DMS153 (cell line): ENCODE results near the gene ZMIZ1.
"Not testable (repeated sequence)": the region's sequence is repeated elsewhere in the genome, so short reads cannot be mapped to it uniquely, and the experiment has no call there.

ENCODE experiments used
- DNase-seq: peaks from one replicate; lab custom pipeline; 2025; lab: John Stamatoyannopoulos, UW

The ZMIZ1 gene

DNA sequence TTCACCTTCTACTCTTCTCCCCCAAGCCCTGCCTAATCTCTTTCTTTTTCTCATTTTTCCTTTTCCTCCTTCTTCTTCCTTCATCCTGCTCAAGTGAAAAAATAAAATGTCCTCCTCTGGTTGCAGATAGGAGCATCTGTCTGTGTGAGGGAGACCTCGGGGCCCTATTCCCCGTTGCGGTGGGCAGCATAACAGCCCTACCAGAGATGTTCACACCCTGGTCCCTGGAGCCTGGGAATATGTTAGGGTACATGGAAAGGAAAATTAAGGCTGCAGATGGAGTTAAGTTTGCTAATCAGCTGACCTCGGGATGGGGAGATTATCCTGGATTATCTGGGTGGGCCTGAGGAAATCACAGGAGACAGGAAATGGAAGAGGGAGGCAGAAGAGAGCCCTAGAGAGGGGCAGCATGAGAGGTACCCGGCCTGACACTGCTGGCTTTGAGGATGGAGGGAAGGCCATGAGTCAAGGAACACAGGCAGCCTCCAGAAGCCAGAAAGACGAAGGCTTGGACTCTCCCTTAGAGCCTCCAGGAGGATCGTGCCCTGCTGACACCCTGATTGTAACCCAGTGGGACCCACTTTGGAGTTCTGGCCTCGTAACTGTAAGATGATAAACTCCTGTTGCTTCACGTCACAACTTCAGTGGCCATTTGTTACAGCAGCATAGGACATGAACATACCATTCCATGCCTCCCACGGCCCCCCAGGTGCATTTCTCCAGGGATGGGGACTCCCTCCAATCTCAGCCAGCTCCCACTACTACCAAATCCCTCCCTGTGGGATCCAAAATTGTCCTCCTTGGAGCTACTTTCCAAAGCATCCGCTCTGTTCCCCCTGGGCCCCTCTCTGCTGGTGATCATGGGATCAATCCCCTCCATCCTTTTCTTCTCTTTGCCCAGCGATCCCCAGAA, 39.0 kb upstream of the ZMIZ1 start:
- DNase-seq, result no peak

- DNase-seq, result no peak
Measured at GRCh38 chr10:79030705-79031104, 38.1 kb upstream of the ZMIZ1 start.

DNA sequence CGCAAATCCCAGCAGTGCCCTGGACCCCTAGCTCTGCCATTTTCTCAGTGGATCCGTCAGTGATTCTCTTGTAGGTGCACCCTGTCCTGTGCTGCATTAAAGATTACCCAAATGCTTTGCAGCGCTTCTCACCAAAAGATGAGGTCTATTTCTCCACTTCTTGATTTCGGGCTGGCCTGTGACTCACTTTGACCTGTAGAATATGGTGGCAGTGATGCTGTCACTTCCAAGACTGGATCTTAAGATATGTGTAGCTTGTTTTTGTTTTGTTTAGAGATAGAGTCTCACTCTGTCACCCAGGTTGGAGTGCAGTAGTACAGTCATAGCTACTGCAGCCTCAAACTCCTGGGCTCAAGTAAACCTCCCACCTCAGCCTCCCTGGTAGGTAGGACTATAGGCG, 37.0 kb upstream of the ZMIZ1 start:
- no peak for DNase-seq

DNA sequence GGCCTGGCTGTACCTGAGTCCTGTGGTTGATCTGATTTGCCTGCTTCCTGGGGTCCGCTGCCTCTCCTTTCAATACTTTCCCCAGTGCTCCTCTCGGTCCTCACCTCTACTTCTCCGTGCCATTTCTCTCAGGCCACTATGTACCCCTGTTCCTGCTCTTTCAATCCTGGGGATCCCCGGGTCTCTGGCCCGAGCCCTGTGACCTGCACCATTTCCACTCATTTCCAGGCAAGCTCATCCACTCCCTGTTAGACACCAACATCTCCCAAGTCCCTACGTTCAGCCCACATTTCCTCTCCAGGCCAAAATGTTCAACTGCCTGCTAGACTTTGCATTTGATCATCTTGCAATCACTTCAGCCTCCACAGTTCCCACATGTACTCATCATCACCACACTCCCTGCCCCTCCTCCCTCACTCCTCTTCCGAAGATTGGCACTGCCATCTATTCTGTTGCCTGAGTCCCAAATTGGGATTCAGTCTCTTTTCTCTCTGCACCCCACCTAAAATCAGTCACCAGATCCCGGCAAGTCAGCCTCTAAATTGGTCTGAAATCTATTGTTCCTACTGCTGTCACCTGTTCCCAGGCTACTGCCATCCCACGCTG, 34.4 kb upstream of the ZMIZ1 start:
- no peak for DNase-seq

GRCh38 chr10:79036416-79036815, 32.4 kb upstream of the ZMIZ1 start:
- not testable (repeated sequence) for DNase-seq

DNA sequence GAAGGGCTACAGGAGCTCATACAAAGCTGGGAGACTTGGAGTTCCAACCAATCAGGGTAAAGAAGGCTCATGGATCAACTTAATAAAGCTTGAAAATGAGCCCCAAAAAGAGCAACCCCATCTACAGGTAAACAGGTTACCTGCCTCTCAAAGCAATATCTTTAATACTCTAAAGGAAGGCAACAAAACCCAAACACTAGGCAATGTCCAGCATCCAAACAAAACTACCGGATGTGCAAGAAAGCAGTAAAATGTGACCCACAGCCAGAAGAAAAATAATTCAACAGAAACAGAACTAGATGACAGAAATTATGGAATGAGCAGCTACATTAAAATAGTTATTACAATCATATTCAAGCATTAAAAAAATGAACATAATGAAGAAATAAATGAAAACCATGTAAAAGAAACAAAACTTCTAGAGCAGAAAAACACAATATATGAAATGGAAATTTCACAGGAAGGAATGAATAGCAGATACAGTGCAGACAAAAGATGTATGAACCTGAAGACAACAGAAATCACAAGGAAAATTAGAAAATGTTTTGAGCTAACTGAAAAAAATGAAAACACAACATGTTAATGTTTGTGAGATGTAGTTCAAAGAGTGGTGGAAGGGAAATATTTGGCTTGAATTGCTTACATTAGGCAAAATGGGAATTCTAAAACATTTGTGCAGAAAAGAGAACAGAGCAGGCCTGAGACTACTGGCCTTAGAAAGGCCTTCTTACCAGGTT, 30.5 kb upstream of the ZMIZ1 start:
- no peak for DNase-seq

GRCh38 chr10:79038841-79039201, 29.9 kb upstream of the ZMIZ1 start:
- no peak for DNase-seq

- no peak for DNase-seq
Measured at GRCh38 chr10:79042639-79043411, 25.9 kb upstream of the ZMIZ1 start.

GRCh38 chr10:79044036-79044632, 24.6 kb upstream of the ZMIZ1 start:
- no peak for DNase-seq

DNA sequence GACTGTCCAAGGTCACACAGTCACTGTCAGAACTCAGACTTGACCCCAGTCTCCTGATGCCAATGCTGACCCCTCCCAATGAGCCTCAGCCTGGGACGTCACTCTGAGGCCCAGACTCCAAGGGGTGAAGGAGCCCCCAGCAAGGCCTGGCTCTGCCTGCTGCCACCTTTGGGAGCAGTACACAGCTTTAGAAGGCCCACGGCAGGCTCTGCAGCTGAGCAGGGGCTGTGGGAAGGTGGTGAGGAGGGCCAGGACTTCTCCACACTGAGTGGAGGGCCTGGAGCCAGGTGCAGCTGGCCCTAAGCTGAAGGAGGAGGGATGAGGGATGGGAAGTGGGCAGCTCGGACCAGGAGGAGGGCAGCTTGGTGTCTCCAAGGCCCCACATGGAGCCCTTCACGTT, 23.9 kb upstream of the ZMIZ1 start:
- DNase-seq, result no peak

DNA sequence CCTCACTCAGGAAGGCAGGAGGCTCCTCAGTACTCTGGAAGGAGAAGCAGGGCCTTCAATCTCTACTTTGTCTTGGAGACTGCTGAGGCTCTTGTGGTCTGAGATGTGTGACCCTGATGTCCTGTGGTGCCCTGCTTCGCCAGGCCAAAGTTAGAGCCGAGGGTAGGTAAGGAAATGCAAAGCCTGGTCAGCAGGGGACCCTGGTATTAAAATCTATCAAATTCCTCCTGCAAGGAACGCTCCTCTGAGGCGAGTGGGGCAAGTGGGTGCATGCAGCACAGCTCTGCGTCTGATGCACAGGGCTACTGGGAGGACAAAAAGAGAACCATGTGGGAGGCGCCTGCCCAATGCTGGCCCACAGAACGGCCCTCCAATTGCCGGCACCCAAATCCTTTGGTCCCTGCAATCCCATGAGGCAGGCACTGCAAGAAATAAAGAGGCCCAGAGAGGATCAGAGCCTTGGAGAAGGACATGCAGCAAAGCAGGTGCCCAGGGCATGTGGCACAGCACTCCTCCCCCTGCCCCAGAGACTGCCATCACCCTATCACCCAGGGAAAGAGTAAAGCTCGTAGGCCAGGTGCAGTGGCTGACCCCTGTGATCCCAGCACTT, 23.1 kb upstream of the ZMIZ1 start:
- DNase-seq, result no peak

GRCh38 chr10:79046326-79046725, 22.4 kb upstream of the ZMIZ1 start:
- no peak for DNase-seq

GRCh38 chr10:79046741-79047583, 21.8 kb upstream of the ZMIZ1 start:
- DNase-seq, result no peak

DNA sequence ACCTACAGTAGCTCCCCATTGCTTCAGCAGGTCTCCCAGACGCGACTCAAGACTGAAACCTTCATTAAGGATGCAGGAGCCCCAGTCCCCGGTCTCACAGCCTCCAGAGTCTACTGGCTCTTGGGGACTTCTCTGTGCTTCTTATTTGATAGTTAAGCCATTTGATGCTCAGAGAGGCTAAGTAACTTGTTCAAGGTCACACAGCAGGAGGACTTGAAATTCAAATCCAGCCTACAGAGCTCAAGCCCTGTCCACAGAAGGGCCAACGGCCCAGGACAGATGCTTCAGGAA, 21.2 kb upstream of the ZMIZ1 start:
- no peak for DNase-seq

- no peak for DNase-seq
Measured at GRCh38 chr10:79047875-79048638, 20.7 kb upstream of the ZMIZ1 start.

DNA sequence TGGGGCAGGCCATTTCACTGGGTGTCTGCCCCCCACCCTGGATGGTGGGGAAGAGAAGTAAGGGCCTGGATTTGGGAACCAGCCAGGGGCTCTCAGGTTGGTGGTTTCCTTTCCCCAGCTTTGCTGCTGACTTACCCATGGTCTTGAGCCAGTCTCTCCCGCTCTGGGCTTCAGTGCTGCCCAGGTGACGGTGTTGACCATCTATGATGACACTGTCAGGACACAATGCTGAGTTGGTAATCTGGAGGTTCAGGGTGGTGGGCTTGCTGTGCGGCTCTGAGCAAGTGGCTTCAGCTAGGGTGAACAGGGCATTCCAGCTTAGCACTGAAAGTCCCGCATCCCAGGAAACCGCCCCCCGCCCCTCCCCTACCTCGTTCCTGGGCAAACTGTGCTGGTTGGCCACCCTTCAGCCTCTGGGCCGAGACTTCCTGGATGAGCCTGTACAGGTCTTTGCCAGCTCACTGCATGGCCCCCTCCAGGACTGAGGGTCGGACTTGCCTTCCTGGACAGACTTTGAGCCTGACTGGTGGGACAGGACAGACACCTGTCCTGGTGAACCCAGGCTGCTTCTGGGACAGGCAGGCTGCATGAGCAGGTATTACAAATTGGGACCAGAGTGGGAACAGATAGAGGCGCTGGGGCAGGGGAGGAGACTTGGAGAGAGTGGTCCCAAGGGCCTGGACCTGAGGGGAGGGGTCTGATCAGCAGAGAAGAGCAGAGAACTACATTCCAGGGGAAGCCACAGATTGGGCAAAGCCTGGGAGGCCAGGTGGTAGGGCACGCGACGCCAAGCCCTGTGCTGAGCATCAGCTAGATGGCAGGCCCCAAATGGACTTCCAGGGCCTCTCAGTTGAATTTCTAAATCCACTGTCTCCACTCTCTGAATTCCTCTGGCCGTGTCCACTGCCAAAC, 19.9 kb upstream of the ZMIZ1 start:
- DNase-seq, result no peak

- no peak for DNase-seq
Measured at GRCh38 chr10:79049931-79050895, 18.6 kb upstream of the ZMIZ1 start.
